Loucy (cell line): ENCODE results near the gene CSF1.

ENCODE experiments used
- H2AFZ ChIP-seq: fragments of 200-600 bp; sonication (generic); 2 replicates; pipeline ENCODE4 v1.6.0; 2016; ENCODE audit warnings: antibody characterized with exemption, mild to moderate bottlenecking, low read length, moderate library complexity
- H3F3A ChIP-seq: fragments of 200-600 bp; 2 replicates; pipeline ENCODE4 v1.6.0; 2016; ENCODE audit warnings: antibody characterized with exemption, low read depth, mild to moderate bottlenecking
- H3K27me3 ChIP-seq: fragments of 200-600 bp; sonication (generic); 2 replicates; pipeline ENCODE4 v1.6.1; 2014; ENCODE audit warnings: low read length, mild to moderate bottlenecking; ENCODE audit not compliant: insufficient read depth, poor library complexity, severe bottlenecking
- H3K36me3 ChIP-seq: fragments of 200-600 bp; sonication (generic); 2 replicates; pipeline ENCODE4 v1.6.1; 2016; ENCODE audit warnings: low read length; ENCODE audit not compliant: insufficient read depth
- H3K4me1 ChIP-seq: fragments of 200-600 bp; sonication (generic); 2 replicates; pipeline ENCODE4 v1.5.1; 2014; ENCODE audit warnings: low read length, mild to moderate bottlenecking; ENCODE audit not compliant: insufficient read depth, poor library complexity, severe bottlenecking
- H3K4me2 ChIP-seq: fragments of 200-600 bp; sonication (generic); 2 replicates; pipeline ENCODE4 v1.6.0; 2014; ENCODE audit warnings: antibody characterized with exemption, low read length, low read depth, mild to moderate bottlenecking; ENCODE audit not compliant: poor library complexity, severe bottlenecking
- H3K4me3 ChIP-seq: fragments of 200-600 bp; sonication (generic); 2 replicates; pipeline ENCODE4 v1.5.1; 2014; ENCODE audit warnings: low read length, mild to moderate bottlenecking, mixed read lengths; ENCODE audit not compliant: poor library complexity, severe bottlenecking
- H3K79me2 ChIP-seq: fragments of 200-600 bp; sonication (generic); 2 replicates; pipeline ENCODE4 v1.6.1; 2014; ENCODE audit warnings: low read length; ENCODE audit not compliant: insufficient read depth
- H3K9ac ChIP-seq: fragments of 200-600 bp; sonication (generic); 2 replicates; pipeline ENCODE4 v1.6.0; 2014; ENCODE audit warnings: mild to moderate bottlenecking, low read depth, low read length, moderate library complexity; ENCODE audit not compliant: poor library complexity, severe bottlenecking
- H3K9me2 ChIP-seq: fragments of 200-600 bp; sonication (generic); replicated peaks from 2 replicates; pipeline ENCODE4 v1.6.1; 2016; ENCODE audit warnings: low read depth, low read length, mixed read lengths
- H3K9me3 ChIP-seq: fragments of 200-600 bp; sonication (generic); 2 replicates; pipeline ENCODE4 v1.6.1; 2014; ENCODE audit warnings: mild to moderate bottlenecking, antibody characterized with exemption, low read length, low read depth; ENCODE audit not compliant: insufficient read depth
- H4K20me1 ChIP-seq: fragments of 200-600 bp; sonication (generic); 2 replicates; pipeline ENCODE4 v1.6.0; 2014; ENCODE audit warnings: antibody characterized with exemption, low read length, mild to moderate bottlenecking; ENCODE audit not compliant: insufficient read depth, poor library complexity, severe bottlenecking
- CTCF ChIP-seq: fragments of 200-600 bp; sonication (generic); conservative IDR thresholded peaks from 2 replicates; pipeline ENCODE4 v1.5.1; 2014; ENCODE audit warnings: mild to moderate bottlenecking, antibody characterized with exemption, low read length
- EZH2phosphoT487 ChIP-seq: fragments of 200-600 bp; IDR thresholded peaks from 2 replicates; pipeline ENCODE4 v1.6.1; 2018; ENCODE audit warnings: antibody characterized with exemption, mild to moderate bottlenecking, moderate library complexity, borderline replicate concordance

CSF1 gene

GRCh38 chr1:109892561-109893368 lies 17.9 kb upstream of the CSF1 start:
- no peaks in the 10 kb centered on the region for H3K27me3 ChIP-seq
- no peaks in the 10 kb centered on the region for H3K36me3 ChIP-seq
- no peak overlapping the region for H3K4me2 ChIP-seq
- no peaks in the 10 kb centered on the region for H3F3A ChIP-seq
- no peak for TF ChIP-seq EZH2phosphoT487
- no peak for TF ChIP-seq CTCF
- no peaks in the 10 kb centered on the region for H3K9me3 ChIP-seq
- H4K20me1 ChIP-seq: no peaks in the 10 kb centered on the region
- H2AFZ ChIP-seq: no peak overlapping the region
- H3K4me3 ChIP-seq: no peak overlapping the region
- H3K9ac ChIP-seq: no peak overlapping the region
- peaks cover 14% of the 10 kb centered on the region for H3K4me1 ChIP-seq
- H3K9me2 ChIP-seq: no peaks in the 10 kb centered on the region
- no peaks in the 10 kb centered on the region for H3K79me2 ChIP-seq

GRCh38 chr1:109893532-109894171 lies 17.0 kb upstream of the CSF1 start:
- no peaks in the 10 kb centered on the region for H3K9me2 ChIP-seq
- peaks cover 14% of the 10 kb centered on the region for H3K4me1 ChIP-seq
- H2AFZ ChIP-seq: no peak overlapping the region
- H3K9ac ChIP-seq: no peak overlapping the region
- H3F3A ChIP-seq: no peaks in the 10 kb centered on the region
- no peaks in the 10 kb centered on the region for H3K79me2 ChIP-seq
- no peaks in the 10 kb centered on the region for H3K9me3 ChIP-seq
- H3K36me3 ChIP-seq: no peaks in the 10 kb centered on the region
- no peak overlapping the region for H3K4me3 ChIP-seq
- no peak overlapping the region for H3K4me2 ChIP-seq
- no peaks in the 10 kb centered on the region for H3K27me3 ChIP-seq
- H4K20me1 ChIP-seq: no peaks in the 10 kb centered on the region
- no peak for TF ChIP-seq EZH2phosphoT487
- no peak for TF ChIP-seq CTCF

GRCh38 chr1:109894823-109895719 lies 15.6 kb upstream of the CSF1 start:
- Histone ChIP-seq H3K27me3 (no peaks in the 10 kb centered on the region), H3K9me2 (no peaks in the 10 kb centered on the region), H3F3A (no peaks in the 10 kb centered on the region), H3K79me2 (no peaks in the 10 kb centered on the region), H4K20me1 (no peaks in the 10 kb centered on the region), H3K9me3 (no peaks in the 10 kb centered on the region), H3K4me3 (no peak overlapping the region), H3K4me2 (peak overlapping the region; percentile 20), H3K9ac (no peak overlapping the region), H2AFZ (no peak overlapping the region), H3K4me1 (peaks cover 14% of the 10 kb centered on the region), H3K36me3 (no peaks in the 10 kb centered on the region)
- TF ChIP-seq EZH2phosphoT487 (no peak), CTCF (no peak)
